Activated naive CD8-positive, alpha-beta T cell treated with anti-CD3 and anti-CD28 coated beads for 36 hours (primary cell): ENCODE results near the gene NBPF1. TPM values are rescaled to one million over a fixed set of nuclear protein-coding genes. Genes with fewer than 3 reads are reported as not detected.
A peak's percentile ranks its signal among the peaks of the same experiment; 100 is the strongest.
"Not testable (repeated sequence)": the region's sequence is repeated elsewhere in the genome, so short reads cannot be mapped to it uniquely, and the experiment has no call there.

Source experiments
- DNase-seq: peaks from one replicate; pipeline ENCODE4 v3.0.0; 2021
- H3K27ac Mint-ChIP-seq: one replicate; pipeline ENCODE4 v1.8.0; 2022; ENCODE audit warnings: mild to moderate bottlenecking, moderate library complexity, mixed read lengths
- H3K27me3 Mint-ChIP-seq: one replicate; pipeline ENCODE4 v1.8.0; 2022; ENCODE audit warnings: mild to moderate bottlenecking, mixed read lengths
- H3K36me3 Mint-ChIP-seq: one replicate; pipeline ENCODE4 v1.8.0; 2021; ENCODE audit warnings: mild to moderate bottlenecking, mixed read lengths
- H3K4me1 Mint-ChIP-seq: one replicate; pipeline ENCODE4 v1.8.0; 2021; ENCODE audit warnings: mixed read lengths
- H3K4me3 Mint-ChIP-seq: one replicate; pipeline ENCODE4 v1.8.0; 2022; ENCODE audit warnings: mild to moderate bottlenecking, moderate library complexity, mixed read lengths
- H3K9me3 Mint-ChIP-seq: one replicate; pipeline ENCODE4 v1.8.0; 2022; ENCODE audit warnings: mixed read lengths
- total RNA-seq, 2 experiments: library from RNA; stranded (reverse); gene quantifications; one replicate each; pipeline ENCODE4 v1.2.3, GENCODE V29; 2021

NBPF1 gene
- total RNA-seq, 2 experiments from 2014 or later: 5.5 to 5.6 TPM

GRCh38 chr1:16617778-16618580, 4.6 kb upstream of the NBPF1 start:
- Mint-ChIP-seq H3K4me3 (no peak overlapping the region), H3K9me3 (no peaks in the 10 kb centered on the region), H3K27me3 (no peaks in the 10 kb centered on the region), H3K27ac (no peak overlapping the region), H3K36me3 (no peaks in the 10 kb centered on the region), H3K4me1 (no peaks in the 10 kb centered on the region)
- no peak for DNase-seq

GRCh38 chr1:16617114-16617631, 3.8 kb upstream of the NBPF1 start:
- Mint-ChIP-seq H3K27ac (no peak overlapping the region), H3K4me1 (no peaks in the 10 kb centered on the region), H3K9me3 (no peaks in the 10 kb centered on the region), H3K36me3 (no peaks in the 10 kb centered on the region), H3K4me3 (no peak overlapping the region), H3K27me3 (no peaks in the 10 kb centered on the region)
- DNase-seq: no peak

GRCh38 chr1:16615253-16616252, 2.2 kb upstream of the NBPF1 start:
- Mint-ChIP-seq H3K4me3 (no peak overlapping the region), H3K4me1 (no peaks in the 10 kb centered on the region), H3K27ac (no peak overlapping the region), H3K36me3 (no peaks in the 10 kb centered on the region), H3K9me3 (no peaks in the 10 kb centered on the region), H3K27me3 (no peaks in the 10 kb centered on the region)
- DNase-seq: no peak

- Mint-ChIP-seq H3K27me3 (no peaks in the 10 kb centered on the region), H3K4me1 (no peaks in the 10 kb centered on the region), H3K36me3 (no peaks in the 10 kb centered on the region), H3K4me3 (no peak overlapping the region), H3K9me3 (no peaks in the 10 kb centered on the region), H3K27ac (no peak overlapping the region)
- no peak for DNase-seq
Measured at GRCh38 chr1:16614361-16615252, 1.2 kb upstream of the NBPF1 start.

- Mint-ChIP-seq H3K4me1 (no peaks in the 10 kb centered on the region), H3K9me3 (no peaks in the 10 kb centered on the region), H3K27me3 (no peaks in the 10 kb centered on the region), H3K36me3 (no peaks in the 10 kb centered on the region), H3K4me3 (no peak overlapping the region), H3K27ac (no peak overlapping the region)
- peak; percentile 51 for DNase-seq
Measured at GRCh38 chr1:16612332-16613172, 812 bp downstream of the NBPF1 start.

- H3K4me3 Mint-ChIP-seq, H3K36me3 Mint-ChIP-seq, H3K27me3 Mint-ChIP-seq, H3K9me3 Mint-ChIP-seq, DNase-seq, H3K27ac Mint-ChIP-seq, H3K4me1 Mint-ChIP-seq: not testable (repeated sequence)
Measured at GRCh38 chr1:16611981-16612331, 1.4 kb downstream of the NBPF1 start.

GRCh38 chr1:16611164-16611563, 2.2 kb downstream of the NBPF1 start:
- H3K4me1 Mint-ChIP-seq, H3K27me3 Mint-ChIP-seq, DNase-seq, H3K9me3 Mint-ChIP-seq, H3K27ac Mint-ChIP-seq, H3K4me3 Mint-ChIP-seq, H3K36me3 Mint-ChIP-seq: not testable (repeated sequence)

GRCh38 chr1:16610553-16610952, 2.8 kb downstream of the NBPF1 start:
- not testable (repeated sequence) for H3K4me3 Mint-ChIP-seq, H3K27ac Mint-ChIP-seq, H3K4me1 Mint-ChIP-seq, H3K27me3 Mint-ChIP-seq, DNase-seq, H3K36me3 Mint-ChIP-seq, H3K9me3 Mint-ChIP-seq

- not testable (repeated sequence) for H3K9me3 Mint-ChIP-seq, H3K36me3 Mint-ChIP-seq, DNase-seq, H3K27ac Mint-ChIP-seq, H3K4me3 Mint-ChIP-seq, H3K27me3 Mint-ChIP-seq, H3K4me1 Mint-ChIP-seq
Measured at GRCh38 chr1:16609761-16610160, 3.6 kb downstream of the NBPF1 start.

GRCh38 chr1:16608838-16609560, 4.4 kb downstream of the NBPF1 start:
- H3K36me3 Mint-ChIP-seq: no peaks in the 10 kb centered on the region
- H3K4me1 Mint-ChIP-seq: no peaks in the 10 kb centered on the region
- no peak for DNase-seq
- H3K27ac Mint-ChIP-seq: no peak overlapping the region
- no peaks in the 10 kb centered on the region for H3K9me3 Mint-ChIP-seq
- H3K4me3 Mint-ChIP-seq: no peak overlapping the region
- H3K27me3 Mint-ChIP-seq: no peaks in the 10 kb centered on the region

- H3K9me3 Mint-ChIP-seq, DNase-seq, H3K27ac Mint-ChIP-seq, H3K4me1 Mint-ChIP-seq, H3K4me3 Mint-ChIP-seq, H3K36me3 Mint-ChIP-seq, H3K27me3 Mint-ChIP-seq: not testable (repeated sequence)
Measured at GRCh38 chr1:16607853-16608815, 5.2 kb downstream of the NBPF1 start.

- no peak for DNase-seq
- Mint-ChIP-seq H3K36me3 (no peaks in the 10 kb centered on the region), H3K27me3 (no peaks in the 10 kb centered on the region), H3K4me1 (no peaks in the 10 kb centered on the region), H3K9me3 (no peaks in the 10 kb centered on the region), H3K27ac (no peak overlapping the region), H3K4me3 (no peak overlapping the region)
Measured at GRCh38 chr1:16607433-16607851, 5.9 kb downstream of the NBPF1 start.
